ENCODE measurements around the gene FAM114A2. TPM values are rescaled to one million over a fixed set of nuclear protein-coding genes. Genes with fewer than 3 reads are reported as not detected.

FAM114A2 gene
- total RNA-seq, 1 experiment from 2014 or later: 19.8 TPM

DNA sequence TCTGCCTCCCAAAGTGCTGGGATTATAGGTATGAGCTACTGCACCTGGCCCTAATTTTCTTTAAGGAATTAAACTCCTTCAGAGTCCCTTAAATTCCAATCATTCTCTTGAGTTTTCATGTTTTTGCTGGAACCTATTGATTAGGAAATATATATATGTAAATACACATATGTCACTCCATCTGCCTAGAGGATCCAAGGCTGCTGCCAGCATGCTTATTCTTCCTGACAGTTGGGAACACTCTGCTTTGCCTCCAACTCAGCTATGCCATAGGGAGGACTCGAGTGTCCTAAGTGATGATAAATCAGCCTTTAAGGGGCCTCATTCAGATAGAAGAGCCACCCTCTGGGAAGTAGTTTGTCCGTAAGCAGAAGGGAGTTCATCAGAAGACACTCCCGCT, 21.9 kb upstream of the FAM114A2 start (continued):
- TF ChIP-seq, protein P1, sequence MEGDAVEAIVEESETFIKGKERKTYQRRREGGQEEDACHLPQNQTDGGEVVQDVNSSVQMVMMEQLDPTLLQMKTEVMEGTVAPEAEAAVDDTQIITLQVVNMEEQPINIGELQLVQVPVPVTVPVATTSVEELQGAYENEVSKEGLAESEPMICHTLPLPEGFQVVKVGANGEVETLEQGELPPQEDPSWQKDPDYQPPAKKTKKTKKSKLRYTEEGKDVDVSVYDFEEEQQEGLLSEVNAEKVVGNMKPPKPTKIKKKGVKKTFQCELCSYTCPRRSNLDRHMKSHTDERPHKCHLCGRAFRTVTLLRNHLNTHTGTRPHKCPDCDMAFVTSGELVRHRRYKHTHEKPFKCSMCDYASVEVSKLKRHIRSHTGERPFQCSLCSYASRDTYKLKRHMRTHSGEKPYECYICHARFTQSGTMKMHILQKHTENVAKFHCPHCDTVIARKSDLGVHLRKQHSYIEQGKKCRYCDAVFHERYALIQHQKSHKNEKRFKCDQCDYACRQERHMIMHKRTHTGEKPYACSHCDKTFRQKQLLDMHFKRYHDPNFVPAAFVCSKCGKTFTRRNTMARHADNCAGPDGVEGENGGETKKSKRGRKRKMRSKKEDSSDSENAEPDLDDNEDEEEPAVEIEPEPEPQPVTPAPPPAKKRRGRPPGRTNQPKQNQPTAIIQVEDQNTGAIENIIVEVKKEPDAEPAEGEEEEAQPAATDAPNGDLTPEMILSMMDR (IDR thresholded peaks at IDR 0.05 in 2 of 3, conservative IDR thresholded peaks at IDR 0.05 in 1 of 3; ENCODE audit: borderline replicate concordance in 1 of 3, insufficient read depth in 1 of 3, low read depth in 2 of 3, low read length in 2 of 3): no peak
- no peak for TF ChIP-seq FOSL1 (IDR thresholded peaks at IDR 0.05; ENCODE audit: low read depth)
- no peak for TF ChIP-seq ZNF274 (IDR thresholded peaks at IDR 0.05; ENCODE audit: low read depth, low read length)
- TF ChIP-seq CBX3 (IDR thresholded peaks at IDR 0.05; ENCODE audit: low read depth): no peak
- TF ChIP-seq ELF1 (IDR thresholded peaks at IDR 0.05; ENCODE audit: borderline replicate concordance, low read depth): no peak
- no peak for TF ChIP-seq EZH2 (IDR thresholded peaks at IDR 0.05)
- TF ChIP-seq POLR2A (IDR thresholded peaks at IDR 0.05; ENCODE audit: borderline replicate concordance, extremely low read depth, insufficient read depth, insufficient read length): no peak
- TF ChIP-seq JUND (IDR thresholded peaks at IDR 0.05): no peak
- TF ChIP-seq, protein P2, sequence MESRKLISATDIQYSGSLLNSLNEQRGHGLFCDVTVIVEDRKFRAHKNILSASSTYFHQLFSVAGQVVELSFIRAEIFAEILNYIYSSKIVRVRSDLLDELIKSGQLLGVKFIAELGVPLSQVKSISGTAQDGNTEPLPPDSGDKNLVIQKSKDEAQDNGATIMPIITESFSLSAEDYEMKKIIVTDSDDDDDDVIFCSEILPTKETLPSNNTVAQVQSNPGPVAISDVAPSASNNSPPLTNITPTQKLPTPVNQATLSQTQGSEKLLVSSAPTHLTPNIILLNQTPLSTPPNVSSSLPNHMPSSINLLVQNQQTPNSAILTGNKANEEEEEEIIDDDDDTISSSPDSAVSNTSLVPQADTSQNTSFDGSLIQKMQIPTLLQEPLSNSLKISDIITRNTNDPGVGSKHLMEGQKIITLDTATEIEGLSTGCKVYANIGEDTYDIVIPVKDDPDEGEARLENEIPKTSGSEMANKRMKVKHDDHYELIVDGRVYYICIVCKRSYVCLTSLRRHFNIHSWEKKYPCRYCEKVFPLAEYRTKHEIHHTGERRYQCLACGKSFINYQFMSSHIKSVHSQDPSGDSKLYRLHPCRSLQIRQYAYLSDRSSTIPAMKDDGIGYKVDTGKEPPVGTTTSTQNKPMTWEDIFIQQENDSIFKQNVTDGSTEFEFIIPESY (IDR thresholded peaks at IDR 0.05; ENCODE audit: extremely low read depth, insufficient replicate concordance, low read length): no peak
- TF ChIP-seq EZH2phosphoT487 (IDR thresholded peaks at IDR 0.05; ENCODE audit: borderline replicate concordance): no peak

DNA sequence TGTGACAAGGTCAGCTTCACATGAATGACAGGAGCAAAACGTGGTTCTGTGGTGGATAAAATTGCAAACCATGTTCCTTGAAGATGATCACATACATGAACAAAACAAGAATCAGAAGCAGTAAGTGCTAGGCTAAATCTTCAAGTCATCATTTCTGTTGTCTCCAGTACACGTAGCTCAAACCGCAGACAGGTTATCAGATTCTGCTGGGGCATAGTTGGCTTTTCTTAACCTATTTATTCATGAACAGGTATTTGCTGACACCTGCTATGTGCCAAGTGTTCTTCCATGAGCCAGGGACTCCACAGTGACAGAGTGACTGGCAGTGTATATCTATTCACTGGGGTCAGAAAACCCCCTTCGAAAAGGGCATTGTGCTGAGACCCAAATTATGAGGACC, 20.9 kb upstream of the FAM114A2 start:
- no peaks in the 10 kb centered on the region for H3K79me2 ChIP-seq (ENCODE audit: insufficient read depth, low read length)
- no peak overlapping the region for H3K4me2 ChIP-seq (ENCODE audit: low read length)
- ChIA-PET RAD21 (ENCODE audit: low non-redundant PET in 1 of 2, low total read pairs in 2 of 2, uncharacterized antibody in 2 of 2, unreplicated experiment in 2 of 2) (interaction anchor here in 1 of 2 experiments (0.7 kb wide), 1 partner anchor 863 kb away, joined by 3 read pairs; no protein-coding TSS in a partner anchor), POLR2A (no interaction called here), CTCF (interaction anchor here (0.9 to 1.6 kb wide), 4 partner anchors 13 to 461 kb away, joined by 4 to 14 read pairs (median 4); no protein-coding TSS in a partner anchor)
- H3K4me1 ChIP-seq (ENCODE audit: control insufficient read depth in 1 of 2, insufficient read depth in 2 of 2, low read length in 2 of 2): peaks cover 14 to 20% of the 10 kb centered on the region in 2 experiments
- no TSS peak for BruUV-seq (replicated peaks)
- no peaks in the 10 kb centered on the region; the same call in 1 of the 2 replicates for H3K27me3 ChIP-seq (ENCODE audit: insufficient read depth, low read length)
- no peak overlapping the region for H3K9ac ChIP-seq (ENCODE audit: low read length)
- H3K9me2 ChIP-seq (ENCODE audit: insufficient read depth): no peaks in the 10 kb centered on the region
- no peaks in the 10 kb centered on the region for H3K36me3 ChIP-seq (ENCODE audit: control insufficient read depth in 1 of 2, insufficient read depth in 2 of 2, low read length in 2 of 2)
- H4K20me1 ChIP-seq (ENCODE audit: insufficient read depth): peaks cover 5% of the 10 kb centered on the region; the same call in 1 of the 2 replicates
- no peak overlapping the region for H2AFZ ChIP-seq (ENCODE audit: low read depth, low read length, poor library complexity, severe bottlenecking)
- intact Hi-C loops (cut with micrococcal nuclease): no loop called here
- no peaks in the 10 kb centered on the region for H3K9me3 ChIP-seq (ENCODE audit: control insufficient read depth in 1 of 2, insufficient read depth in 1 of 2, low read depth in 1 of 2, low read length in 2 of 2)
- DNase-seq (ENCODE audit: low read depth, low spot score): no peak
- ATAC-seq: no peak
- H3K27ac ChIP-seq (ENCODE audit: low read depth, low read length): no peak overlapping the region
- H3K4me3 ChIP-seq (replicated peaks in 1 of 2; ENCODE audit: low read depth in 1 of 2, low read length in 2 of 2): no peak overlapping the region
- TF ChIP-seq, protein P3, sequence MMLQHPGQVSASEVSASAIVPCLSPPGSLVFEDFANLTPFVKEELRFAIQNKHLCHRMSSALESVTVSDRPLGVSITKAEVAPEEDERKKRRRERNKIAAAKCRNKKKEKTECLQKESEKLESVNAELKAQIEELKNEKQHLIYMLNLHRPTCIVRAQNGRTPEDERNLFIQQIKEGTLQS (IDR thresholded peaks at IDR 0.05): no peak
- TF ChIP-seq YY1 (IDR thresholded peaks at IDR 0.05; ENCODE audit: extremely low read depth, insufficient replicate concordance, low read depth, low read length) (no peak), FOSL1 (IDR thresholded peaks at IDR 0.05; ENCODE audit: low read depth) (no peak), ZFX (IDR thresholded peaks at IDR 0.05) (no peak), JUND (IDR thresholded peaks at IDR 0.05) (no peak), SIN3A (IDR thresholded peaks at IDR 0.05; ENCODE audit: low read depth) (no peak), POLR2AphosphoS5 (IDR thresholded peaks at IDR 0.05; ENCODE audit: low read depth, low read length) (no peak), RAD21 (IDR thresholded peaks at IDR 0.05; ENCODE audit: low read depth) (no peak), TCF7L2 (IDR thresholded peaks at IDR 0.05; ENCODE audit: borderline replicate concordance, extremely low read depth, insufficient read depth, insufficient read length) (no peak), ZNF274 (IDR thresholded peaks at IDR 0.05; ENCODE audit: low read depth, low read length) (no peak)
- TF ChIP-seq, protein P2 (IDR thresholded peaks at IDR 0.05; ENCODE audit: extremely low read depth, insufficient replicate concordance, low read length): no peak
- TF ChIP-seq, protein P4, sequence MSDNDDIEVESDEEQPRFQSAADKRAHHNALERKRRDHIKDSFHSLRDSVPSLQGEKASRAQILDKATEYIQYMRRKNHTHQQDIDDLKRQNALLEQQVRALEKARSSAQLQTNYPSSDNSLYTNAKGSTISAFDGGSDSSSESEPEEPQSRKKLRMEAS (IDR thresholded peaks at IDR 0.05): no peak
